Neural progenitor cell (in vitro differentiated cells): ENCODE data around the gene MACROD2. TPM values are rescaled to one million over a fixed set of nuclear protein-coding genes. Genes with fewer than 3 reads are reported as not detected.
A peak's percentile ranks its signal among the peaks of the same experiment; 100 is the strongest.

Experiments used
- DNase-seq: peaks from one replicate; pipeline ENCODE4 v3.0.0-alpha.2; 2016; ENCODE audit warnings: low spot score
- H2AFZ ChIP-seq: fragments of 200-600 bp; sonication (generic); replicated peaks from 2 replicates; pipeline ENCODE4 v1.6.1; 2016; ENCODE audit warnings: antibody characterized with exemption
- H3F3A ChIP-seq: fragments of 200-600 bp; sonication (generic); 2 replicates; pipeline ENCODE4 v1.6.1; 2016; ENCODE audit warnings: antibody characterized with exemption, low read depth
- H3K27ac ChIP-seq: fragments of 200-600 bp; sonication (generic); 2 replicates; pipeline ENCODE4 v1.5.1; 2016; ENCODE audit warnings: mild to moderate bottlenecking
- H3K27me3 ChIP-seq: fragments of 200-600 bp; sonication (generic); 2 replicates; pipeline ENCODE4 v1.6.1; 2016; ENCODE audit warnings: mild to moderate bottlenecking, moderate library complexity
- H3K36me3 ChIP-seq: fragments of 200-600 bp; sonication (generic); 2 replicates; pipeline ENCODE4 v1.5.1; 2016
- H3K4me1 ChIP-seq: fragments of 200-600 bp; sonication (generic); 2 replicates; pipeline ENCODE4 v1.6.1; 2016; ENCODE audit warnings: mixed run types
- H3K4me2 ChIP-seq: fragments of 200-600 bp; sonication (generic); 2 replicates; pipeline ENCODE4 v1.6.1; 2016
- H3K4me3 ChIP-seq: fragments of 200-600 bp; sonication (generic); 2 replicates; pipeline ENCODE4 v1.5.1; 2016
- H3K79me2 ChIP-seq: fragments of 200-600 bp; sonication (generic); 2 replicates; pipeline ENCODE4 v1.6.1; 2016; ENCODE audit warnings: low read depth
- H3K9ac ChIP-seq: fragments of 200-600 bp; sonication (generic); 2 replicates; pipeline ENCODE4 v1.6.1; 2016
- H3K9me3 ChIP-seq: fragments of 200-600 bp; sonication (generic); 2 replicates; pipeline ENCODE4 v1.5.1; 2016; ENCODE audit warnings: low read depth
- H4K20me1 ChIP-seq: fragments of 200-600 bp; sonication (generic); 2 replicates; pipeline ENCODE4 v1.6.1; 2016; ENCODE audit warnings: low read depth
- H3K27ac Mint-ChIP-seq: 3 replicates; pipeline ENCODE4 v1.8.0; 2021; ENCODE audit warnings: mixed read lengths
- H3K27me3 Mint-ChIP-seq: 2 replicates; pipeline ENCODE4 v1.8.0; 2022; ENCODE audit warnings: low read depth, mild to moderate bottlenecking, inconsistent platforms, moderate library complexity, mixed read lengths; ENCODE audit not compliant: insufficient read depth
- H3K36me3 Mint-ChIP-seq: 3 replicates; pipeline ENCODE4 v1.8.0; 2021; ENCODE audit warnings: mixed read lengths
- H3K4me1 Mint-ChIP-seq: 3 replicates; pipeline ENCODE4 v1.8.0; 2021; ENCODE audit warnings: mixed read lengths
- H3K4me3 Mint-ChIP-seq: 3 replicates; pipeline ENCODE4 v1.8.0; 2021; ENCODE audit warnings: mild to moderate bottlenecking, moderate library complexity, mixed read lengths
- H3K9me3 Mint-ChIP-seq: 3 replicates; pipeline ENCODE4 v1.8.0; 2020; ENCODE audit warnings: mixed read lengths
- CTCF ChIP-seq: fragments of 200-600 bp; sonication (generic); IDR thresholded peaks from 2 replicates; pipeline ENCODE4 v1.5.1; 2017; ENCODE audit warnings: antibody characterized with exemption, mild to moderate bottlenecking
- EZH2 ChIP-seq: fragments of 200-600 bp; sonication (generic); IDR thresholded peaks from 2 replicates; pipeline ENCODE4 v1.6.1; 2017; ENCODE audit warnings: antibody characterized with exemption, mild to moderate bottlenecking, moderate library complexity
- EZH2phosphoT487 ChIP-seq: fragments of 200-600 bp; sonication (generic); IDR thresholded peaks from 2 replicates; pipeline ENCODE4 v1.6.1; 2017; ENCODE audit warnings: antibody characterized with exemption
- total RNA-seq: library from RNA; depleted of rRNA; stranded (reverse); fragments of >200 nt; gene quantifications from 2 replicates; pipeline ENCODE4 v1.2.3, GENCODE V29; 2015; ENCODE audit warnings: low replicate concordance

MACROD2 gene
- total RNA-seq, 1 donor from 2014 or later, result 11.9 TPM

GRCh38 chr20:14707026-14707680 lies 711.8 kb downstream of the MACROD2 start:
- Histone ChIP-seq H3K27ac (no peak overlapping the region), H3F3A (peaks cover 14% of the 10 kb centered on the region), H3K4me3 (no peak overlapping the region), H3K9ac (no peak overlapping the region), H3K9me3 (no peaks in the 10 kb centered on the region), H3K36me3 (no peaks in the 10 kb centered on the region), H3K27me3 (no peaks in the 10 kb centered on the region), H3K4me1 (peaks cover 50% of the 10 kb centered on the region), H2AFZ (peak overlapping the region; percentile 39), H3K4me2 (no peak overlapping the region), H3K79me2 (no peaks in the 10 kb centered on the region), H4K20me1 (no peaks in the 10 kb centered on the region)
- Mint-ChIP-seq H3K36me3 (peaks cover 1% of the 10 kb centered on the region), H3K27ac (no peak overlapping the region), H3K27me3 (peaks cover 2% of the 10 kb centered on the region), H3K9me3 (no peaks in the 10 kb centered on the region), H3K4me1 (peaks cover 19% of the 10 kb centered on the region), H3K4me3 (no peak overlapping the region)
- DNase-seq, result no peak
- TF ChIP-seq EZH2, result no peak
- TF ChIP-seq CTCF, result no peak
- TF ChIP-seq EZH2phosphoT487, result no peak

GRCh38 chr20:14707865-14708596 lies 712.7 kb downstream of the MACROD2 start:
- H3K27ac Mint-ChIP-seq, result no peak overlapping the region
- H3K9ac ChIP-seq, result no peak overlapping the region
- no peak overlapping the region for H2AFZ ChIP-seq
- H3K79me2 ChIP-seq, result no peaks in the 10 kb centered on the region
- TF ChIP-seq CTCF, result no peak
- TF ChIP-seq EZH2phosphoT487, result no peak
- no peak for TF ChIP-seq EZH2
- H3K4me2 ChIP-seq, result no peak overlapping the region
- no peak overlapping the region for H3K27ac ChIP-seq
- peaks cover 4% of the 10 kb centered on the region for H3K36me3 Mint-ChIP-seq
- no peaks in the 10 kb centered on the region for H4K20me1 ChIP-seq
- H3K27me3 Mint-ChIP-seq, result peaks cover 1% of the 10 kb centered on the region
- no peaks in the 10 kb centered on the region for H3K9me3 ChIP-seq
- no peaks in the 10 kb centered on the region for H3K27me3 ChIP-seq
- no peaks in the 10 kb centered on the region for H3K36me3 ChIP-seq
- H3K4me1 ChIP-seq, result peaks cover 58% of the 10 kb centered on the region
- peaks cover 27% of the 10 kb centered on the region for H3K4me1 Mint-ChIP-seq
- no peak overlapping the region for H3K4me3 Mint-ChIP-seq
- no peak for DNase-seq
- H3F3A ChIP-seq, result peaks cover 19% of the 10 kb centered on the region
- H3K9me3 Mint-ChIP-seq, result peaks cover 3% of the 10 kb centered on the region
- H3K4me3 ChIP-seq, result no peak overlapping the region

DNA sequence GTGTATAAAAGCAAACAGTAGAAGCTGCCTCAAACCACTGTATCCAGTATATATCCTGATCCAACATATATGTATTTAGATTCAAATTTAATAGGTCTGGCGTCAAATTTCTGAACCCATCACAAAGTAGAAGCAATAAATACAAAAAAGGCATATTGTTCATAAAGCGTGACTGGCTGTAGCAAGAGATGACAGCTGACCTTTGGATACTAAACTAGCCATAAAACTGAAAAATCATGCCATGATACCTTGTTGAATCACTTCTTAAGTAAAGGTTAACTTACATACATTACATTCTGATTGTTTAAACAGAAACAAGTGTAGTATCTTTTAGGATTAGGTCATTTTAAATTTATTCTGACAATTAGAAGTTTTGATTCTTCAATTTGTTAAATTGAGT lies 714.1 kb downstream of the MACROD2 start:
- Histone ChIP-seq H3K9ac (no peak overlapping the region), H2AFZ (no peak overlapping the region), H3F3A (peaks cover 32% of the 10 kb centered on the region), H3K4me1 (peaks cover 72% of the 10 kb centered on the region), H3K4me3 (no peak overlapping the region), H3K9me3 (no peaks in the 10 kb centered on the region), H3K36me3 (no peaks in the 10 kb centered on the region), H3K79me2 (no peaks in the 10 kb centered on the region), H4K20me1 (no peaks in the 10 kb centered on the region), H3K27me3 (no peaks in the 10 kb centered on the region), H3K27ac (no peak overlapping the region), H3K4me2 (no peak overlapping the region)
- Mint-ChIP-seq H3K4me1 (peaks cover 42% of the 10 kb centered on the region), H3K36me3 (peaks cover 8% of the 10 kb centered on the region), H3K9me3 (peaks cover 7% of the 10 kb centered on the region), H3K27me3 (no peaks in the 10 kb centered on the region), H3K4me3 (no peak overlapping the region), H3K27ac (no peak overlapping the region)
- TF ChIP-seq EZH2phosphoT487, result no peak
- TF ChIP-seq CTCF, result no peak
- TF ChIP-seq EZH2, result no peak
- DNase-seq, result no peak
